ENCODE measurements around the gene TSPAN10. TPM values are rescaled to one million over a fixed set of nuclear protein-coding genes. Genes with fewer than 3 reads are reported as not detected.

The TSPAN10 gene
- total RNA-seq, 1 donor from 2014 or later = 2.9 TPM

DNA sequence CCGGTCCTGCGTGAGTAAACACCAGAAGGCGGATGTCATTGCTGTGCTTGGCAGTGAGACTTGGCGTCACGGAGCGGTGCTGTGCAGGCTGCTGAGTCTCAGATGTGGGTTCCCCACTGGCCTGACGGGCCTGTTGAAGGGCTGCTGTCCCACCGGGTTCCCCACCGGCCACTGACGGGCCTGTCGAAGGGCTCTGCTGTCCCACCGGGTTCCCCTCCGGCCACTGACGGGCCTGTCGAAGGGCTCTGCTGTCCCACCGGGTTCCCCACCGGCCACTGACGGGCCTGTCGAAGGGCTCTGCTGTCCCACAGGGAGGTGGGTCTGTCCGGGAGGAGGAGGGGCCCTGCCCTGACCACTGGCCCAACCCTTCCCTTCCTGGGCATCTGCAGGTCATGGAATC is 49.6 kb downstream of the TSPAN10 start:
- Mint-ChIP-seq H3K4me1 (peaks cover 23% of the 10 kb centered on the region), H3K36me3 (peaks cover 12% of the 10 kb centered on the region), H3K27me3 (ENCODE audit: low read depth) (no peaks in the 10 kb centered on the region), H3K9me3 (no peaks in the 10 kb centered on the region), H3K4me3 (no peak overlapping the region), H3K27ac (no peak overlapping the region)
- no peak for DNase-seq (ENCODE audit: low spot score in 2 of 2, unreplicated experiment in 2 of 2)
- TF ChIP-seq CTCF (IDR thresholded peaks at IDR 0.05; ENCODE audit: unreplicated experiment) = no peak

DNA sequence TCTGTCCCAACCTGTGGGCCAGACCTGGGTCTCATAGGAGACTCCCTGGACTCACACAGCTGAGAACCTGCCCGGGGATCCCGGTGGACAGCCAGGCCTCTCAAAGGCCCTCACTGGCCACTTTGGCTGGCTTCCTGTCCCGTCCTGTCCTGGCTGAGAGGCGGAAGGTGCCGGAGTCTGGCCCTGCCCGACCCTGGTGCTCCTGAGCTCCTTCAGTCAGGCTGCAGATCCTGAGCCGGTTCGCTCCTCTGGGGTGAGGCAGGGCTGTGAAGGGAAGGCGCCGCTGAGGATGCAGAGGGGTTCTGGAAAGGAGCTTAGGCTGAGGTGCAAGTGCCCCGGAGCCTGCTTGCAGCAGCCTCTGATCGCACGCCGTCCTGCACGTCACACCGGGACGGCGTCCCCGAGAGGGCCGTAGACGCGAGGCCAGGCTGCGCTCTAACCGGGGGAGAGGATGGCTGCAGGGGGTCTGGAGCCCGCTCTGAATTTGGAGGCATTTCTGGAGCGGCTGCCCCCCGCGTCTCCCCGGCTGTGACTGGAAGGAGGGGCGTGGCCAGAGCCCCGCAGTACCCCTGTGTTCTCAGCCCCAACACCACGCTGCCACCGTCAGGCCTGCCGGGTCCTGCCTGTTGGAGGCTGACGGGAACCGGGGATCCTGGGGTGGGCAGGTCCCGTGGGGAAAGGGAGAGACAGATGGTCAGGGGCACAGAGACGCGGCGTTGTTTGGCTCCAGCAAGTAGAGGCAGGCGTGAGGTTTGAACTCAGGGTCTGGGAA is 51.0 kb downstream of the TSPAN10 start:
- Mint-ChIP-seq H3K4me1 (peaks cover 16% of the 10 kb centered on the region), H3K27ac (no peak overlapping the region), H3K36me3 (peaks cover 14% of the 10 kb centered on the region), H3K4me3 (no peak overlapping the region), H3K9me3 (no peaks in the 10 kb centered on the region), H3K27me3 (ENCODE audit: low read depth) (no peaks in the 10 kb centered on the region)
- no peak for DNase-seq (ENCODE audit: low spot score in 2 of 2, unreplicated experiment in 2 of 2)
- TF ChIP-seq CTCF (IDR thresholded peaks at IDR 0.05; ENCODE audit: unreplicated experiment) = no peak

DNA sequence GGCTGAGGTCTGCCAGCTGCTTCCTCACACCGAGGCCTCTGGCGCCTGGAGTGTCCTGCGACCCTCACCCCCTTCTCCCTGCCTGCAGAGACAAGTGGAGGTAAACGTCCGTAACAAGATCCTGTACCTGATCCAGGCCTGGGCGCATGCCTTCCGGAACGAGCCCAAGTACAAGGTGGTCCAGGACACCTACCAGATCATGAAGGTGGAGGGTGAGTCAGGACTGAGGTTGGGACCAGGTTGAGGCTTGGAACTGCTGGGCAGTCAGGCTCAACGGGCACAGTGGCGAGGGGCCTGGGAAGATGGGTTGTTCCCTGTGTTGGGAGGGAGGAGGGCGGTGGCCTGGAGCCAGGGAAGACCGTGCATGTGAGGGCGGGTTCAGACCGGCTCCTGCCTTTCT is 51.6 kb downstream of the TSPAN10 start:
- no peak overlapping the region for H3K4me3 Mint-ChIP-seq
- no peak for TF ChIP-seq CTCF (IDR thresholded peaks at IDR 0.05; ENCODE audit: unreplicated experiment)
- H3K4me1 Mint-ChIP-seq = peaks cover 14% of the 10 kb centered on the region
- H3K36me3 Mint-ChIP-seq = peaks cover 14% of the 10 kb centered on the region
- H3K27ac Mint-ChIP-seq = no peak overlapping the region
- H3K9me3 Mint-ChIP-seq = no peaks in the 10 kb centered on the region
- no peak for DNase-seq (ENCODE audit: low spot score in 2 of 2, unreplicated experiment in 2 of 2)
- H3K27me3 Mint-ChIP-seq (ENCODE audit: low read depth) = no peaks in the 10 kb centered on the region

DNA sequence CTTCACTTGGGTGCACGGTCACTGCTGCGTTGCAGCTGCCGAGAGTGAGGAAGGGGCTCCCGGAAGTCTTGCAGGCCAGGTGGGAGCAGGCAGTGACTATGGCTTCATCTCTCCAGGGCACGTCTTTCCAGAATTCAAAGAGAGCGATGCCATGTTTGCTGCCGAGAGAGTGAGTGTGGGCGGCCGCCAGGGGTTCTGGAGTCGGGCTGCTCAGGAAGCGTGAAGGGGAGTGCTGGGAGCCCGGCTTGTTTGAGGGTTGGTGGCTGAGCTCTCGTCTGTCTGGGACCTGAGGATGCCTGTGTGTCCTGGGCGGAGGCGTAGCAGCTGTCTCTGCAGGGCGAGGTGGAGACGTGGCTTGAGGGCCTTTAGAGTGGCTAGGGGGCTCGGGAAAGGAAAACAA is 53.1 kb downstream of the TSPAN10 start:
- Mint-ChIP-seq H3K36me3 (peaks cover 14% of the 10 kb centered on the region), H3K4me1 (peaks cover 5% of the 10 kb centered on the region), H3K27me3 (ENCODE audit: low read depth) (no peaks in the 10 kb centered on the region), H3K9me3 (no peaks in the 10 kb centered on the region), H3K27ac (no peak overlapping the region), H3K4me3 (no peak overlapping the region)
- no peak for DNase-seq (ENCODE audit: low spot score in 2 of 2, unreplicated experiment in 2 of 2)
- TF ChIP-seq CTCF (IDR thresholded peaks at IDR 0.05; ENCODE audit: unreplicated experiment) = no peak

DNA sequence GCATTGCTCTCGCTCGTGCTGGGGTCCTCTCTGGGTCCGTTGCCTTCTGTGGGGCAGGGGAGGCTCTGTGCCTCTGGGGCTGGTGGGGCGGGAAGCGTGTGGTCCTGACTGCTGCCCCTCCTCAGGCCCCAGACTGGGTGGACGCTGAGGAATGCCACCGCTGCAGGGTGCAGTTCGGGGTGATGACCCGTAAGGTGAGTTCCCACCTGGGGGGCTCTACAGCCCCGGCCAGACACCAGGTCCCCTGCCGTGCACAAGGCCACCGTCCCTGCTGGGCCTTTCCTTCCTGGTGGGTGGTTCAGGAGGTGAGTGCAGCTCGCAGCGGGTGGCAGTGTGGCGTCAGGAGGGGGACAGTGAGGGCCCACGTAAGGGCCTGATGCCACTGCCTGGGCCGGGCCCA is 53.6 kb downstream of the TSPAN10 start:
- H3K36me3 Mint-ChIP-seq = peaks cover 14% of the 10 kb centered on the region
- no peaks in the 10 kb centered on the region for H3K9me3 Mint-ChIP-seq
- no peaks in the 10 kb centered on the region for H3K27me3 Mint-ChIP-seq (ENCODE audit: low read depth)
- peaks cover under 1% of the 10 kb centered on the region for H3K4me1 Mint-ChIP-seq
- no peak overlapping the region for H3K27ac Mint-ChIP-seq
- no peak for DNase-seq (ENCODE audit: low spot score in 2 of 2, unreplicated experiment in 2 of 2)
- H3K4me3 Mint-ChIP-seq = no peak overlapping the region
- TF ChIP-seq CTCF (IDR thresholded peaks at IDR 0.05; ENCODE audit: unreplicated experiment) = no peak

All from mesothelial cell of epicardium (in vitro differentiated cells).